ENCODE results near the gene TBXAS1.

TBXAS1 gene

GRCh38 chr7:139846297-139846696 lies 17.2 kb downstream of the TBXAS1 start:
- TF ChIP-seq CTCF (IDR thresholded peaks at IDR 0.05; ENCODE audit: low read depth, low read length) = no peak

GRCh38 chr7:139848274-139848673 lies 19.2 kb downstream of the TBXAS1 start:
- H3K4me3 ChIP-seq (ENCODE audit: low read depth, low read length) = no peak overlapping the region
- TF ChIP-seq CTCF (IDR thresholded peaks at IDR 0.05; ENCODE audit: low read depth, low read length) = no peak

More at GRCh38 chr7:139846297-139846696, 17.2 kb downstream of the TBXAS1 start:
- H3K4me3 ChIP-seq (ENCODE audit: low read depth, low read length) = no peak overlapping the region

- H3K4me3 ChIP-seq (ENCODE audit: low read depth, low read length) = no peak overlapping the region
- TF ChIP-seq CTCF (IDR thresholded peaks at IDR 0.05; ENCODE audit: low read depth, low read length) = no peak
Measured at GRCh38 chr7:139850906-139851305, 21.8 kb downstream of the TBXAS1 start.

- no peak for TF ChIP-seq CTCF (IDR thresholded peaks at IDR 0.05; ENCODE audit: low read depth, low read length)
Measured at GRCh38 chr7:139851770-139852481, 22.9 kb downstream of the TBXAS1 start.

GRCh38 chr7:139852482-139852845 lies 23.4 kb downstream of the TBXAS1 start:
- no peak overlapping the region for H3K4me3 ChIP-seq (ENCODE audit: low read depth, low read length)
- TF ChIP-seq CTCF (IDR thresholded peaks at IDR 0.05; ENCODE audit: low read depth, low read length) = no peak

More at GRCh38 chr7:139851770-139852481, 22.9 kb downstream of the TBXAS1 start:
- no peak overlapping the region for H3K4me3 ChIP-seq (ENCODE audit: low read depth, low read length)

- H3K4me3 ChIP-seq (ENCODE audit: low read depth, low read length) = no peak overlapping the region
- TF ChIP-seq CTCF (IDR thresholded peaks at IDR 0.05; ENCODE audit: low read depth, low read length) = no peak
Measured at GRCh38 chr7:139853506-139854123, 24.6 kb downstream of the TBXAS1 start.

- H3K4me3 ChIP-seq (ENCODE audit: low read depth, low read length) = no peak overlapping the region
- TF ChIP-seq CTCF (IDR thresholded peaks at IDR 0.05; ENCODE audit: low read depth, low read length) = no peak
Measured at GRCh38 chr7:139854124-139854511, 25.1 kb downstream of the TBXAS1 start.

All from WI38 (cell line).